Sigmoid colon (tissue), 7 donors: ENCODE measurements around the gene SLAMF7. TPM values are rescaled to one million over a fixed set of nuclear protein-coding genes. Genes with fewer than 3 reads are reported as not detected.
A peak's percentile ranks its signal among the peaks of the same experiment; 100 is the strongest.

Experiments used
- DNase-seq: peaks from one replicate; pipeline ENCODE4 v3.0.0-alpha.2; 2019
- H3K27ac ChIP-seq, 4 donors: fragments of 200-600 bp; sonication (generic); one replicate each; pipeline ENCODE4 v1.5.1; 2016 to 2019; ENCODE audit warnings: mild to moderate bottlenecking in 1 of 4
- H3K27me3 ChIP-seq, 3 donors: fragments of 200-600 bp; sonication (generic); one replicate each; pipeline ENCODE4 v1.5.1; 2019; ENCODE audit warnings: mild to moderate bottlenecking in 1 of 3
- H3K36me3 ChIP-seq, 4 donors: fragments of 200-600 bp; sonication (generic); one replicate each; pipeline ENCODE4 v1.5.1; 2016 to 2019
- H3K4me1 ChIP-seq, 4 donors: fragments of 200-600 bp; sonication (generic); one replicate each; pipeline ENCODE4 v1.5.1; 2017 to 2019
- H3K4me3 ChIP-seq, 4 donors: fragments of 200-600 bp; sonication (generic); one replicate each; pipeline ENCODE4 v1.5.1; 2017 to 2019; ENCODE audit warnings: mild to moderate bottlenecking in 2 of 4, moderate library complexity in 1 of 4
- H3K9me3 ChIP-seq, 4 donors: fragments of 200-600 bp in 3 of 4; sonication (generic) in 3 of 4; one replicate each; pipeline versions ENCODE4 v1.5.1 to v1.6.1; 2013 to 2019
- EP300 ChIP-seq, 4 donors: sonication (generic); formaldehyde crosslinking; IDR thresholded peaks; one replicate each; pipeline ENCODE4 v1.6.1; 2017; ENCODE audit warnings: antibody characterized with exemption in 4 of 4
- POLR2A ChIP-seq, 2 donors: fragments of 450-650 bp; IDR thresholded peaks; one replicate each; pipeline ENCODE4 v1.6.1; 2016; ENCODE audit warnings: antibody characterized with exemption in 2 of 2, mild to moderate bottlenecking in 2 of 2, moderate library complexity in 2 of 2
- POLR2AphosphoS5 ChIP-seq, 4 donors: sonication (generic); formaldehyde crosslinking; IDR thresholded peaks; one replicate each; pipeline ENCODE4 v1.6.1; 2017; ENCODE audit warnings: antibody characterized with exemption in 4 of 4
- WGBS, 2 donors: extraction: QIAGEN DNeasy Blood & Tissue Kit; methylation state at CpG; one replicate each; pipeline ENCODE4 v1.1.7; 2013; 5-methylcytosine and 5-hydroxymethylcytosine counted together
- intact Hi-C: fragments of 100-400 bp; cut with DNase I; formaldehyde crosslinking; loops from one replicate; pipeline ENCODE4 v1.15.1; 2023
- polyA plus RNA-seq, 3 donors: library from polyadenylated mRNA; stranded (reverse); fragments of 200-250 nt; gene quantifications; one replicate each; pipeline ENCODE4 v1.2.3, GENCODE V29; 2013
- total RNA-seq, 4 donors: library from RNA; depleted of rRNA; stranded (reverse); fragments of >200 nt; gene quantifications; one replicate each; pipeline ENCODE4 v1.1.0, GENCODE V29; 2016
- TF ChIP-seq, protein P1 (sequence below), 4 experiments: fragments of 450-650 bp in 3 of 4; fragments of 200-600 bp in 1 of 4; IDR thresholded peaks; one replicate each; pipeline ENCODE4 v1.5.1; 2016 to 2019; ENCODE audit warnings: antibody characterized with exemption in 4 of 4, mild to moderate bottlenecking in 3 of 4, moderate library complexity in 2 of 4
- donor health status: healthy with polysubstance abuse.
- donor health status: Bipolar disorder and iron deficiency.
- donor health status: healthy.

The SLAMF7 gene
- total and polyA plus RNA-seq, 7 donors: 0.16 to 31.0 (median 2.2) TPM; not detected in 1

GRCh38 chr1:160774886-160775719 is 36.1 kb downstream of the SLAMF7 start:
- 90 to 99% methylated on average over 2 of the region's 2 CpGs for WGBS, 2 donors
- Histone ChIP-seq H3K4me1 (no peaks in the 10 kb centered on the region), H3K27me3 (no peaks in the 10 kb centered on the region), H3K27ac (no peak overlapping the region), H3K36me3 (no peaks in the 10 kb centered on the region), H3K4me3 (no peak overlapping the region), H3K9me3 (no peaks in the 10 kb centered on the region)
- TF ChIP-seq, protein P1, sequence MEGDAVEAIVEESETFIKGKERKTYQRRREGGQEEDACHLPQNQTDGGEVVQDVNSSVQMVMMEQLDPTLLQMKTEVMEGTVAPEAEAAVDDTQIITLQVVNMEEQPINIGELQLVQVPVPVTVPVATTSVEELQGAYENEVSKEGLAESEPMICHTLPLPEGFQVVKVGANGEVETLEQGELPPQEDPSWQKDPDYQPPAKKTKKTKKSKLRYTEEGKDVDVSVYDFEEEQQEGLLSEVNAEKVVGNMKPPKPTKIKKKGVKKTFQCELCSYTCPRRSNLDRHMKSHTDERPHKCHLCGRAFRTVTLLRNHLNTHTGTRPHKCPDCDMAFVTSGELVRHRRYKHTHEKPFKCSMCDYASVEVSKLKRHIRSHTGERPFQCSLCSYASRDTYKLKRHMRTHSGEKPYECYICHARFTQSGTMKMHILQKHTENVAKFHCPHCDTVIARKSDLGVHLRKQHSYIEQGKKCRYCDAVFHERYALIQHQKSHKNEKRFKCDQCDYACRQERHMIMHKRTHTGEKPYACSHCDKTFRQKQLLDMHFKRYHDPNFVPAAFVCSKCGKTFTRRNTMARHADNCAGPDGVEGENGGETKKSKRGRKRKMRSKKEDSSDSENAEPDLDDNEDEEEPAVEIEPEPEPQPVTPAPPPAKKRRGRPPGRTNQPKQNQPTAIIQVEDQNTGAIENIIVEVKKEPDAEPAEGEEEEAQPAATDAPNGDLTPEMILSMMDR (IDR thresholded peaks at IDR 0.05): no peak
- TF ChIP-seq EP300 (IDR thresholded peaks at IDR 0.05): no peak
- TF ChIP-seq POLR2A (IDR thresholded peaks at IDR 0.05): no peak
- TF ChIP-seq POLR2AphosphoS5 (IDR thresholded peaks at IDR 0.05): no peak
- no peak for DNase-seq
- intact Hi-C loops: no loop called here

- Histone ChIP-seq H3K4me1 (no peaks in the 10 kb centered on the region), H3K4me3 (no peak overlapping the region), H3K36me3 (no peaks in the 10 kb centered on the region), H3K27me3 (no peaks in the 10 kb centered on the region), H3K27ac (no peak overlapping the region), H3K9me3 (no peaks in the 10 kb centered on the region)
- TF ChIP-seq POLR2AphosphoS5 (IDR thresholded peaks at IDR 0.05) (no peak), POLR2A (IDR thresholded peaks at IDR 0.05) (no peak), EP300 (IDR thresholded peaks at IDR 0.05) (no peak)
- TF ChIP-seq, protein P1 (IDR thresholded peaks at IDR 0.05): no peak
- no peak for DNase-seq
- intact Hi-C loops: no loop called here
- 93 to 96% methylated on average over 1 of the region's 1 CpG for WGBS, 2 donors
Observed at GRCh38 chr1:160776178-160776577, 37.1 kb downstream of the SLAMF7 start.

- no peak overlapping the region for H3K4me3 ChIP-seq
- no peak for TF ChIP-seq EP300 (IDR thresholded peaks at IDR 0.05)
- TF ChIP-seq, protein P1 (IDR thresholded peaks at IDR 0.05): peak in 1 of 4 experiments; percentile 19
- TF ChIP-seq POLR2AphosphoS5 (IDR thresholded peaks at IDR 0.05): no peak
- TF ChIP-seq POLR2A (IDR thresholded peaks at IDR 0.05): no peak
- intact Hi-C loops: no loop called here
- DNase-seq: no peak
- no peaks in the 10 kb centered on the region for H3K27me3 ChIP-seq
- H3K4me1 ChIP-seq: no peaks in the 10 kb centered on the region
- no peaks in the 10 kb centered on the region for H3K36me3 ChIP-seq
- WGBS, 2 donors: 61 to 67% methylated on average over 7 of the region's 7 CpGs
- H3K27ac ChIP-seq: no peak overlapping the region
- H3K9me3 ChIP-seq: no peaks in the 10 kb centered on the region
Observed at GRCh38 chr1:160777486-160778089, 38.5 kb downstream of the SLAMF7 start.

DNA sequence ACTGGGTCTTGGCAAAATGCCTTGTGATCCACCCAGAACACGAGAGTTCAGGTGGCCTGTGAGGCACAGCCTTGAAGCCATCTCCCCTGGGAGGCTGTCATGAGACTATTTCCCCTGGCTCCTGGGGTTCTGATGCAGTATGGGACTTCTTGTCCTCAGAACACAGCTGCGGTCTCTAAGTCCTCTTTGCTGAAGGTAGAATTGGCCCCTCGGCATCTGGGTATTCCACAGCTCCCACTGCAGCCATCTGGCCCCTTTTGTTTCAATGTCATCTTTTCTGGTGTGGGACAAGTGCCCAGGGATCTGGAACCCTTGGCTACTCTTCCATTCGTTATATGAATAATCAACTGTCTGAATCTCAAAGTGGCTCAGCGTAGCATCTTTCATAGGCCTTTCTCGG is 39.9 kb downstream of the SLAMF7 start:
- no peak overlapping the region for H3K4me3 ChIP-seq
- no peaks in the 10 kb centered on the region for H3K36me3 ChIP-seq
- no peaks in the 10 kb centered on the region for H3K4me1 ChIP-seq
- TF ChIP-seq POLR2AphosphoS5 (IDR thresholded peaks at IDR 0.05) (no peak), POLR2A (IDR thresholded peaks at IDR 0.05) (no peak), EP300 (IDR thresholded peaks at IDR 0.05) (no peak)
- TF ChIP-seq, protein P1 (IDR thresholded peaks at IDR 0.05): no peak
- intact Hi-C loops: no loop called here
- no peak overlapping the region for H3K27ac ChIP-seq
- H3K9me3 ChIP-seq: no peaks in the 10 kb centered on the region
- WGBS, 2 donors: 85 to 88% methylated on average over 6 of the region's 6 CpGs
- H3K27me3 ChIP-seq: no peaks in the 10 kb centered on the region
- DNase-seq: no peak
